ENCODE measurements around the gene DOCK1. TPM values are rescaled to one million over a fixed set of nuclear protein-coding genes. Genes with fewer than 3 reads are reported as not detected.
"Not testable (repeated sequence)": the region's sequence is repeated elsewhere in the genome, so short reads cannot be mapped to it uniquely, and the experiment has no call there.

DOCK1 gene
- total RNA-seq, 1 donor from 2014 or later, result 25.8 TPM

DNA sequence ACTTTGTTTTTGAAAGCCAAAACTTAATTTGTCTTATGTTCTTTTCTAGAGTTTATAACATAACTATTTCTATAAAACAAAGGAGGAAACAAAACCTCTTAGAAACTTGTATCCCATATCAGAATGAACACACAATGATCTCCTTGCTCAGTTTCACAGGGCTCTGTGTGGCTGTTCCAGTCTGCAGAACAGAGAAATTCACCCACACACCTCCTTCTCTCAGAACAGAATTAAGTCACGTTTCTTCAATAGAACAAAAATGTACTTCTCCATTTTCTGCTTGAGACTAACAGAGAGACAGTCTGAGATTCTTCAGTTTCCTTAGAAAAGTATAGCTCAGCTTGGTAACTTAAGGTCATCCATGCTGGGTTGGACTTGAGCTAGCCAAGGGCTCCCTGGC lies 15.8 kb upstream of the DOCK1 start:
- Histone ChIP-seq H3K4me3 (no peak overlapping the region), H3K36me3 (no peaks in the 10 kb centered on the region), H3K27ac (no peak overlapping the region), H3K4me1 (no peaks in the 10 kb centered on the region), H3K27me3 (no peaks in the 10 kb centered on the region), H3K9me3 (no peaks in the 10 kb centered on the region)
- no peak for DNase-seq (ENCODE audit: low spot score in 2 of 2)
- TF ChIP-seq, protein P1, sequence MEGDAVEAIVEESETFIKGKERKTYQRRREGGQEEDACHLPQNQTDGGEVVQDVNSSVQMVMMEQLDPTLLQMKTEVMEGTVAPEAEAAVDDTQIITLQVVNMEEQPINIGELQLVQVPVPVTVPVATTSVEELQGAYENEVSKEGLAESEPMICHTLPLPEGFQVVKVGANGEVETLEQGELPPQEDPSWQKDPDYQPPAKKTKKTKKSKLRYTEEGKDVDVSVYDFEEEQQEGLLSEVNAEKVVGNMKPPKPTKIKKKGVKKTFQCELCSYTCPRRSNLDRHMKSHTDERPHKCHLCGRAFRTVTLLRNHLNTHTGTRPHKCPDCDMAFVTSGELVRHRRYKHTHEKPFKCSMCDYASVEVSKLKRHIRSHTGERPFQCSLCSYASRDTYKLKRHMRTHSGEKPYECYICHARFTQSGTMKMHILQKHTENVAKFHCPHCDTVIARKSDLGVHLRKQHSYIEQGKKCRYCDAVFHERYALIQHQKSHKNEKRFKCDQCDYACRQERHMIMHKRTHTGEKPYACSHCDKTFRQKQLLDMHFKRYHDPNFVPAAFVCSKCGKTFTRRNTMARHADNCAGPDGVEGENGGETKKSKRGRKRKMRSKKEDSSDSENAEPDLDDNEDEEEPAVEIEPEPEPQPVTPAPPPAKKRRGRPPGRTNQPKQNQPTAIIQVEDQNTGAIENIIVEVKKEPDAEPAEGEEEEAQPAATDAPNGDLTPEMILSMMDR (IDR thresholded peaks at IDR 0.05), result no peak
- intact Hi-C loops (cut with DNase I), result no loop called here

DNA sequence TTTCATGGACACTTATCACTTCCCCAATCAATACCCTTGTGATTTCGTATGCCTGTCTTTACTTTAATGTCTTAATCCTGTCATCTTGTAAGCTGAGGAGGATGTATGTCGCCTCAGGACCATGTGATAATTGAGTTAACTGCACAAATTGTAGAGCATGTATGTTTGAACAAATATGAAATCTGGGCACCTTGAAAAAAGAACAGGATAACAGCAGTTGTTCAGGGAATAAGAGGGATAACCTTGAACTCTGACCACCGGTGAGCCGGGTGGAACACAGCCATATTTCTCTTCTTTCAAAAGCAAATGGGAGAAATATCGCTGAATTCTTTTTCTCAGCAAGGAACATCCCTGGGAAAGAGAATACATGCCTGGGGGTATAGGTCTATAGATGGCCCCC lies 14.4 kb upstream of the DOCK1 start:
- H3K27me3 ChIP-seq; DNase-seq (ENCODE audit: low spot score in 2 of 2); H3K4me3 ChIP-seq; H3K27ac ChIP-seq; H3K4me1 ChIP-seq; H3K36me3 ChIP-seq; H3K9me3 ChIP-seq; intact Hi-C loops (cut with DNase I): not testable (repeated sequence)

DNA sequence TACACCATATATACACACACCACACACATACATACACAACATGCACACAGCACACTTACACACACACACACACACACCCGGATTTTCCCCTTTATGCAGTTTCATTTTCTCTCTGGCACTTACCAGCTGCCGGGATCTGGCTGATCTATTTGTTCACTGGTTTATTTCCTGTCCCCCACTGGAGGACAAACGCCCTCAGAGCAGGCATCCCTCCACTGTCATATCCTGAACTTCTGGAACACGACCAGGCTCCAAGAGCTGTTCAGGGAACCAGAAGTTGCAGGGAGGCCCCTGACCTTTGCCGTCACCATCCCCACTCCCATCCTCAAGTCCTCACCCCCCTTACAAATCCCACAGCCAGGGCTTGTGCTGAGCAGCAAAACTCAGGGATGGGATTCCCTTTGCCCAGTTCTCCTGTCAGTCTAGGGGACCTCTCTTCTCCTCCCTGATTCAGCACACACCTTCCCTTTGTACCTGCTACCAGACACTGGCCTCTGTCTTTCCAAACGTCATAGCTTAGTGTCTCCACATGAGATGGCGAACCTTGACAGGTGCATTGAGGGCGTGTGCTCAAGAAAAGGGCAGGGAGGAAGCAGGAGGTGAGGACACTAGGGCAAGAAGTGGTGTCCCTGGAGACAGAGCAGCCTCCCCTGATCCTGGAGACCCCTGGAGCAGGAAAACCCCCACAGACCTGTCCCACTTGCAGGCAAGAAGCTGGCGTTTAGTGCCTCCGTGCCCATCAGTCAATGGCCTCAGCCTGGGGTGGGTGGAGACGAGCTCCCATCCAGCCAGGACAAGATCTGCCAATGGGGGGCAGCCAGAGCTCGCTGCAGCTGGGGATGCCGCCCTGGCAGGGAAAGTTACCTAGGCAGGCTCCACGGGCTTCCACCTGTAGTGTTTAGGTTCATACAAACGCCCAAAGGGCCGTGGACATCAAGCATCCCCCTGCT lies 12.7 kb upstream of the DOCK1 start:
- H3K4me3 ChIP-seq, result no peak overlapping the region
- H3K9me3 ChIP-seq, result no peaks in the 10 kb centered on the region
- intact Hi-C loops (cut with DNase I), result no loop called here
- H3K4me1 ChIP-seq, result no peaks in the 10 kb centered on the region
- DNase-seq (ENCODE audit: low spot score in 2 of 2), result no peak
- no peaks in the 10 kb centered on the region for H3K27me3 ChIP-seq
- TF ChIP-seq, protein P1 (IDR thresholded peaks at IDR 0.05), result no peak
- H3K36me3 ChIP-seq, result no peaks in the 10 kb centered on the region
- no peak overlapping the region for H3K27ac ChIP-seq

DNA sequence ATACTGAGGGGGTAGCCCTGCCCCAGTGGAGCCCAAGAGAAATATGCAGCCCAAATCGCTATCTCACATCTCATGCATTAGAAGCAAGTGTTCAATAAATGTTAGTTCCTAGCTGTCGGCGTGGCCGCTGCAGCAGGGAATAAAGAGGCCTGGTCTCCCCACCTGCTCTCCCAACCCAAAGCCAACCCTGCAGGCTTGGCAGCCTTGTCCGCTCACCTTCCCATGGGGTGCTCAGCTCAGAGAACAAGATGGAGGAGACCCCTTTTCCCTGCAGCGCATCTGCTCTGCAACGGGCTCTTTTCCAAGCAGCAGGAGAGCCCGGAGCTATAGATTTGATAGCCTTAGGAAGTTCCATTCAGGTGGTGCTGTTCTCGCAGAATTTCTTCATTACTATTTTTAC lies 12.0 kb upstream of the DOCK1 start:
- Histone ChIP-seq H3K36me3 (no peaks in the 10 kb centered on the region), H3K4me3 (no peak overlapping the region), H3K27me3 (no peaks in the 10 kb centered on the region), H3K27ac (no peak overlapping the region), H3K9me3 (no peaks in the 10 kb centered on the region), H3K4me1 (no peaks in the 10 kb centered on the region)
- TF ChIP-seq, protein P1 (IDR thresholded peaks at IDR 0.05), result no peak
- intact Hi-C loops (cut with DNase I), result no loop called here
- DNase-seq (ENCODE audit: low spot score in 2 of 2), result no peak

DNA sequence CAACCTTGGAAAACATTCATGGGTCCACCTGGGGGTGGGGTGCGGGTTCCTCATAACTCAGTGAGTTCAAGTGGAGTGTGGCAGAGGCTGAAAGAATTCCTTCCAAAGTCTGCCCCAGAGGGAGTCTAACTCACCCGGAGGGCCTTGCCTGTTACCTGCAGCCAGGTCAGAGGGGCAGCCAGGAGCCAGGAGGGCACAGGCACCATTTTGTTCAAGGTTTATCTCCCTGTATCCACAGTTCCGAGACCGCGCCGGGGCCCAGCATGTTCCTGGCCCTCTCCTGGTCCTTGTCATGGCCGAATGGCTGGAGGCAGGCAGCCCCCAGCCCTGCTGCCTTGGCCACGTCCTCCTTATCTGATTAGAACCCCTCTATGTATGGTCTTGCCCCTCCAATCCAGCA lies 11.4 kb upstream of the DOCK1 start:
- TF ChIP-seq, protein P1 (IDR thresholded peaks at IDR 0.05), result no peak
- H3K4me1 ChIP-seq, result no peaks in the 10 kb centered on the region
- intact Hi-C loops (cut with DNase I), result no loop called here

DNA sequence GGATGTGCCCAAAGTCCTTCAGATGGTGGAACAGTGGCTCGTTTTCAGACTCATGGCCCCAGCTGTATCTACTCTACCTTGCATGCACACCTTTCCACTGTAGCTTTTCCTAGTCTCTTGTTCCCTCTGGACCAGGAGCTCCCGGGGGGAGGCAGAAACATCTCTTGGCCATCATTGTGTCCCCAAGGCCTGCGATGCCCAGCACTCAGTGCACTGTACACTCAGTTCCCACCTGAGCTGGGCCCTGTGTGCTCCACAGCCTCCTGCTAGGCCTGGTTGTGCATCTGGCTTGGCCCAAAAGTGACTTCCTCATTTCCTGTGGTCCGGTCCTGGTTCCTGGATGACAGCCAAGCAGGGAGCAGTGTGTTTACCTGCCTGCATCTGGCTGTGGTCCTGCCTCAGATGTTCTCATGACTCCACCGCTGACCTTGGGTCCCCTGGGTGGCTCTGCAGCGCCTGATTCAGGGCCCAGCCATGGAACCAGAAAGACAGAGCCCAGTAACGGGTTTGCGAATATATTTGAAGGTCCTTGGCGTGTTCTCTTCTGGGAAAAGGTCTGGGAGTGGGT lies 9.9 kb upstream of the DOCK1 start:
- DNase-seq (ENCODE audit: low spot score in 2 of 2), result no peak
- intact Hi-C loops (cut with DNase I), result no loop called here
- Histone ChIP-seq H3K27me3 (no peaks in the 10 kb centered on the region), H3K36me3 (no peaks in the 10 kb centered on the region), H3K4me3 (no peak overlapping the region), H3K27ac (no peak overlapping the region), H3K9me3 (no peaks in the 10 kb centered on the region), H3K4me1 (no peaks in the 10 kb centered on the region)
- TF ChIP-seq, protein P1 (IDR thresholded peaks at IDR 0.05), result no peak

More for the DNA sequence above, 11.4 kb upstream of the DOCK1 start:
- no peaks in the 10 kb centered on the region for H3K9me3 ChIP-seq
- H3K36me3 ChIP-seq, result no peaks in the 10 kb centered on the region
- H3K27ac ChIP-seq, result no peak overlapping the region
- H3K4me3 ChIP-seq, result no peak overlapping the region
- H3K27me3 ChIP-seq, result no peaks in the 10 kb centered on the region
- no peak for DNase-seq (ENCODE audit: low spot score in 2 of 2)
